Activated CD8-positive, alpha-beta memory T cell treated with anti-CD3 and anti-CD28 coated beads for 1 hour (primary cell): ENCODE results near the gene RSKR.
"Not testable (repeated sequence)": the region's sequence is repeated elsewhere in the genome, so short reads cannot be mapped to it uniquely, and the experiment has no call there.

Experiments used
- DNase-seq, 2 donors: peaks; one replicate each; pipeline ENCODE4 v3.0.0-alpha.2; 2020; ENCODE audit warnings: low read depth in 1 of 2; ENCODE audit errors: extremely low read depth in 1 of 2

RSKR gene, protein sequence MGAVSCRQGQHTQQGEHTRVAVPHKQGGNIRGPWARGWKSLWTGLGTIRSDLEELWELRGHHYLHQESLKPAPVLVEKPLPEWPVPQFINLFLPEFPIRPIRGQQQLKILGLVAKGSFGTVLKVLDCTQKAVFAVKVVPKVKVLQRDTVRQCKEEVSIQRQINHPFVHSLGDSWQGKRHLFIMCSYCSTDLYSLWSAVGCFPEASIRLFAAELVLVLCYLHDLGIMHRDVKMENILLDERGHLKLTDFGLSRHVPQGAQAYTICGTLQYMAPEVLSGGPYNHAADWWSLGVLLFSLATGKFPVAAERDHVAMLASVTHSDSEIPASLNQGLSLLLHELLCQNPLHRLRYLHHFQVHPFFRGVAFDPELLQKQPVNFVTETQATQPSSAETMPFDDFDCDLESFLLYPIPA

DNA sequence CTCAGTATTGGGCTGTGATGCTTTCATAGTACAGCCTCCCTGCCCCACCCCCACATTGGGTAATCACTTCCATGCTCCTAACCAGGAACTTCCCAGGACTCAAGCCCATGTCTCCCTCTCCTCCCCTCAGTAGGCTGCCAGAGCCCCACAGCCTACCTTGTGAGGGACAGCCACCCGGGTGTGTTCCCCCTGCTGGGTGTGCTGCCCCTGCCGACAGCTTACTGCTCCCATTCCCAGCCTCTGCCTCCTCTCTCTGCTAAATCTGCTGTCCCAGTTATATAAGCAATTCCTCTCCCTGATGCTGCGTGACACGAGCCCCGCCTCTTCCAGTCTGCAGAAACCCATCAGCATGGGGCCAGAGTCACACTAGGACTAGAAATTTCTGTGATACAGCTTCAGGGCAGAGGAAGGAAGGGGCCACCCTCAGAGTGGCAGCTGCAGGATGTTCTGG is at the start of gene RSKR:
Gene RSKR, minus strand, starts transcription at position 255 of the 451 bp plus-strand sequence. Its CDS starts 24 bp downstream, at position 231.
- no peak for DNase-seq

- no peak for DNase-seq
Observed at GRCh38 chr17:28663723-28664122, 49.7 kb upstream of the RSKR start.

GRCh38 chr17:28662527-28662829 is 48.5 kb upstream of the RSKR start:
- DNase-seq: no peak

GRCh38 chr17:28661635-28662526 is 47.9 kb upstream of the RSKR start, which contains the start of the genes SDF2 and SUPT6H:
Gene SDF2, minus strand, starts transcription at chr17:28661906. Its CDS starts 30 bp downstream, at chr17:28661876.
Gene SUPT6H, plus strand, starts transcription at chr17:28662205. Its CDS starts 11,197 bp downstream, at chr17:28673402.
- peak; percentile 85 to 92 for DNase-seq

DNA sequence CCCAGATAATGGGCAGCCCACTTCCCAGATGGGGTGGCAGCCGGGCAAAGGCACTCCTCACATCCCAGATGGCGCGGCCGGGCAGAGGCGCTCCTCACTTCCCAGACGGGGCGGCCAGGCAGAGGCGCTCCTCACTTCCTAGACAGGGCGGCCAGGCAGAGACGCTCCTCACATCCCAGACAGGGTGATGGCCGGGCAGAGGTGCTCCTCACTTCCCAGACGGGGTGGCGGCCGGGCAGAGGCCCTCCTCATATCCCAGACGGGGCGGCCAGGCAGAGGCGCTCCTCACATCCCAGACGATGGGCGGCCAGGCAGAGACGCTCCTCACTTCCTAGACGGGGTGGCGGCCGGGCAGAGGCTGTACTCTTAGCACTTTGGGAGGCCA is 45.5 kb upstream of the RSKR start:
- DNase-seq: not testable (repeated sequence)

DNA sequence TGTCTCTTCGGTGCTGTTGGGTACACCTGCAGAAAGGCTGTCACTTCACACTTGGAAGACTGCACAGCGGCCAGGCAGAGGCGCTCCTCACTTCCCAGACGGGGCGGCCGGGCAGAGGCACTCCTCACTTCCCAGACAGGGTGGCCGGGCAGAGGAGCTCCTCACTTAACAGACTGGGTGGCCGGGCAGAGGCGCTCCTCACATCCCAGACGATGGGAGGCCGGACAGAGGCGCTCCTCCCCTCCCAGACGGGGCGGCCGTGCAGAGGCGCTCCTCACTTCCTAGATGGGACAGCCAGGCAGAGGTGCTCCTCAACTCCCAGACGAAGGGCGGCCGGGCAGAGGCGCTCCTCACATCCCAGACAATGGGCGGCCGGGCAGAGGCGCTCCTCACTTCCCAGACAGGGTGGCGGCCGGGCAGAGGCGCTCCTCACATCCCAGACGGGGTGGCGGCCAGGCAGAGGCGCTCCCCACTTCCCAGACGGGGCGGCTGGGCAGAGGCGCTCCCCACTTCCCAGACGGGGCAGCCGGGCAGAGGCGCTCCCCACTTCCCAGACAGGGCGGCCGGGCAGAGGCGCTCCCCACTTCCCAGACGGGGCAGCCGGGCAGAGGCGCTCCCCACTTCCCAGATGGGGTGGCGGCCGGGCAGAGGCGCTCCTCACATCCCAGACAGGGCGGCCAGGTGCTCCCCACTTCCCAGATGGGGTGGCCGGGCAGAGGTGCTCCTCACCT is 44.9 kb upstream of the RSKR start:
- not testable (repeated sequence) for DNase-seq

- not testable (repeated sequence) for DNase-seq
Observed at GRCh38 chr17:28658342-28658741, 44.4 kb upstream of the RSKR start.

GRCh38 chr17:28657756-28658155 is 43.8 kb upstream of the RSKR start:
- DNase-seq: no peak

DNA sequence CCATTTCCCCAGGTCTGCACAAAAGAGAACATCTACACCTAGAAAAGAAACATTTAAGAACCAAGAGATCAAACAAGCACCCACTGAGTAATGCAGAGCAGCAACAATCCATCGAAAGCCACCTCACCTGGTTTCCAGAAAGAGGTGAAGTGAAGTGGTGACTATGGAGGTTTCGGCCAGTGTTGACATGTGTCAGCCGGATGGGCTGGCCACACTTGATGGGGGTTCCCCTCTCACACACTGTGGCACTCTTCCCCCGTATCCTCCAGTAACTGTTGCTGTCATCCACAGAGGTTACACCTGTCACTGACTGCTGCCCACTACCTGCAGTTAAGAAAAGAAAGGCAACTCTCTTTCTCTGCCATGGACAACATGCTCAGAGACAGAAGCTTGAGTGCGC is 41.2 kb upstream of the RSKR start:
- no peak for DNase-seq

- DNase-seq: no peak
Observed at GRCh38 chr17:28648698-28649097, 34.7 kb upstream of the RSKR start.

DNA sequence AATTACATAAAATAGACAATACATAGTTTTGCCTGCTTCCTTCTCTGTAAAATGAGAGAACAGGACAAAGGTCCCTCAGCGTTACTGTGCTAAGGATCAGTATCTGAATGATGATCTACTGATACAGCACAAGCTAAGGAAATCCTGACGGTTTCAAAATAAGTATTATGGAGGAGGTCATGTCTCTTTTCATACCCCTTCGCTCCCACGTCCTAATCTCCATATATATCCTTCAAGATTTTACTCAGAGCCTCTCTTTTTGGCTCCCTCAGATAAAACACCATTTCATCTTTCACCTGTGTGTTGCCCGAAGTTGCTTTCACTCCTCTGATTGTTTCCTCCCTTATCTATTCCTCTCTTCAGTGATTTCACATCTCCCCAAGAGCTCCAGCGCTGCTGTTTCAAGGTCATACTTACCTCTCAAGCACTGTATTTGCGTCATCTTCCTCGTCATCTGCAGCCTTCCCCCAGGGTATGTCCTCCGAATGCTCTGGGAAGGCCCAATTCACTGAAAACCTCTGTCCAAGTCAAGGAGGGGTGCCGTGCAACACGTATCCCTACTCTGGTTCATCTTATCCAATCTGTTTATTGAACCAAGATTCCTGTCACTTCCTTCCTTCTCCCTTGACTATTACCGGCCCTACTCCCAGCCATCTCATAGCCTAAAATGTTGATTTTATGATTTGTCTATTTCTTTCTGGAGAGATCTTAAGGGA is 32.2 kb upstream of the RSKR start:
- no peak for DNase-seq

- DNase-seq: no peak
Observed at GRCh38 chr17:28645576-28645939, 31.6 kb upstream of the RSKR start.

DNA sequence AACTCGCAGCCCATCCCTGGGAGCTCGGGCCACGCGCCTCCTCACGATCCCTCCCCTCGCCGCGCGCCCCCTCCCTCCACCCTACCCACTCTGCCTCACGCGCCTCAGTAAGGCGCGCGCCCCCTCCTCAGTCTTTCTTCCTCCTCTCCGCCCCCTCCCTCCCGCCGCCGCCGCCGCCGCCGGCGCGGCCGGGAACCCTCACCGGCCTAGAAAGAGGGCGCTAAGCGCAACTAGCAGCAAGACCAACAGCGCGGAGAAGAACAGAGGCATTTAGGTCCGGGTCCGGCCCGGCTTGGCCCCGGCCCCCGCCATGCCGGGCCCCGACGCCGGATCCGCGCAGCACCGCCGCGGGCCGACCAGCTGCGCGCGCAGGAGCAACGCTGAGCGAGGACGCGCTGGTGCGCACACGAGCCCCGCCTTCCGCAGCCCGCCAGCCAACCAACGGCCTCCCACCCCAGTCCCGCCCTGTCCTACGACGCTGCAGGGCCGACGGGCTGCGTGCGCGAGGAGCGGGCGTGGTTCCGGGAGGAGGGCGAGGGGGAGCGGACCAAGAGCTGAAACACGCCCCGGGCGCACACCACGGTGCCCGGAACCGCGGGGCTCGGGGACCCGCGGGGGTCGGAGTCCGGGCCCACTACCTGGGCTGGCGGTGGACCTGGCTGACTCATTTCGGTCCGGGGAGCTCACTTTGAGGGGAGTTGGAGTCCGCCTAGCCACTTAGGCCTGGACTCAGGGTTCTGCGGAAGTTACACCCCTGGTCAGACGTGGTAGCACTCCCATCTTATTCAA is 31.0 kb upstream of the RSKR start, which contains the start of gene BLTP2:
Gene BLTP2, minus strand, starts transcription at position 372 of the 789 bp plus-strand sequence. Its CDS starts 102 bp downstream, at position 270.
- DNase-seq: peak; percentile 85 to 93

GRCh38 chr17:28643983-28644786 is 30.2 kb upstream of the RSKR start:
- no peak for DNase-seq

DNA sequence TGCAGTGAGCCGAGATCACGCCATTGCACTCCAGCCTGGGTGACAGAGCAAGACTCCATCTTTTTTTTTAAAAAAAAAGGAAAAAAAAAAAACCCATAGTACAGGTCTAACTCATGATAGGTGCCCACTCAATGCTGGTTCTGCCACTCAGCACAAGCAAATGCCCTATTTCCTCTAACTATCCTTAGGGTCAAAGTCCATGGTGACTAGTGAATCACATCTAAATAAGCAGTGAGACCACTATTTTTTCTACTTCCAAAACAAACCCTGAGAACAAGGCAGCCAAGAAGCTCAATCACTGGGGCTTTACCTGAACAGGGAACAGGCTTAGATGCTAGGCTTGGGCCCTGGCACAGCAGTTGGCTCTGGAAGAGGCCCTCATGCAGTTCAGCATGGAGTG is 27.6 kb upstream of the RSKR start:
- DNase-seq: no peak

DNA sequence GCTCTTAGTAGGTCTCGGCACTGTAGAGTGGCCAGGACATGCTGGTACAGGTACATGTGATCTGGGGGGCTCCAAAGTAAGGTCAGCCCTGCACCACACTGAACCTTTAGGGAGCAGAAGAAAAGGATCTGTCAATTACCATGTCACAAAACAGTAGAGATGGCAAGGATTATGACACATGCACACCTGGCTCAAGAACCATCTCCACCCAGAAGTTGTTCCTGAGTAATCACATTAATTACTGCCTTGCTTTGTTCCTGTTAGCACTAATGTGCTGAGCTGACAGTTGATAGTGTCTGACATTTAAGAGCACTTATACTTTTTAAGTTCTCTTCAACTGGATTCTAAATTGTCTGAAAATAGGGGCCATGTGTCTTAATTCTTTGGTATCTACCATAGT is 21.5 kb upstream of the RSKR start:
- DNase-seq: no peak

DNA sequence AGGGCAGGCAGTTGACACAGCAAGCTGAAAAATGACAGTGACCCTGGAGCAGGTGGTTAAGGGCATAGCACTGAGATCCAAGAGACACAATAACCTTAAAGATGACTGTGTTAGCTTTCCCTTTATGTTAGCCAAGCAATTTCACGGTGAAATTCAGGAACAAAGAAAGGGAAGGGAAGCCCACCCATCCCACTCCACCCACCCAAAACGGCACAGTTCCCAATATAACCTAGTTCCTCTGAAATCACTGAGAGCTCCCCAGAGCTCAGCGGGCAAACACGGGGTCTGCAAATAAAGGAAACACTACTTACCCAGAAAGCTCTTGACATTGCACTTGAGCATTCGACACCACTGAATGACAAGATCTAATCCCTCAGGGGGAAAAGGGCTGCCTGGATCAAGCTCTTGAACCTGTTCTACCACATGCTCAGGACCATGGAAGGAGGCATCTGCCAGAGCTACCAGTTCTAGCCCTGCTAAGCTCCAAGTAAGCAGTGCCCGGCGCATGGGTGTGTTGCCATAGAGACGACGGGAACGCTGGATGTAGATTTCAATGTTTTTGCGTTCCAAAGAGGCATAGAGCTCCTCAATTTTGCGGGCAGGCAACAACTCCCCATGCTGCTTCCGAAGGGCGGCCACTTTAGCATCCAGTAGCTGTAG is 20.4 kb upstream of the RSKR start:
- no peak for DNase-seq

- no peak for DNase-seq
Observed at GRCh38 chr17:28626818-28627217, 12.8 kb upstream of the RSKR start.
